Urothelium cell line (cell line): ENCODE measurements around the gene UNC119B.

Source experiments
- DNase-seq: peaks from one replicate; pipeline ENCODE4 v3.0.0; 2011; ENCODE audit warnings: low spot score, mixed read lengths
- FAIRE-seq: peaks from 2 replicates; lab custom pipeline; 2011; peaks lifted over from hg19 to GRCh38; lab: Jason Lieb, UNC

Gene UNC119B

DNA sequence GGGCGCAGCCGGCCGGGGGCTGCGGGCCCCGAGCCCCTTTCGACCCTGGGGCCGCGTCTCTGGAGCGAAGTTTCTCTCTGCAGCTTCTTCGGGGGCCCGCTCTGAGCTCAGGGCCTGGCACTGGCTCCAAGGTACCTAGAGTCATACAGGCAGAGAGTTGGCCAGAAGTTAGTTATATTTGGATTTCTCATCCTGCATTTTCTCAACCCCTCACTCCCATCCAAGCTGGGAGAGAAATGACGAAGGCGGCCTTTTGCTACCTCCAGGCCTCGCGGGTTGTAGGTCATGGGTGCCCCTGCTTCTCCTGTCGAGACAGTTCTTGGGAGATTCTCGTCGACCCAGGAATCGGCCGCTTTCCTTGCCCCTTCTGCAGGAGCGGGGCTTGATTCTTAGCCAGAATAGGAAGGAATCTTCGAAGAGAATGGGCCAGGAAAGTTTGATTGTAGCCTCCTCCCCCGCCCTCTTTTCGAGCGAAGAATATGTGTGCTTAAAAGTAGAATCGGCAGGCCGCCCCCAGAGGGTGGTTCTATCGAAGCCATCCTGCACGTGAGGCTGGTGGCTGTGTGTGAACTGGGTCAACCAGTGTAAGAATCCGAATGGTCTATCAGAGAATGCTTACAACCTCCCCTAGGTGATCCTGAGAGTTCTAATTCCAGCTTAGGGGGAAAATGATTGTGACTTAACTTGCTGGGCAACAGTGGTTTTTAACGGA lies 22.5 kb upstream of the UNC119B start:
- FAIRE-seq (no peak), DNase-seq (peak; percentile 16)

- no peak for FAIRE-seq
- no peak for DNase-seq
These were observed 21.7 kb upstream of the UNC119B start for GRCh38 chr12:120688527-120689071.

DNA sequence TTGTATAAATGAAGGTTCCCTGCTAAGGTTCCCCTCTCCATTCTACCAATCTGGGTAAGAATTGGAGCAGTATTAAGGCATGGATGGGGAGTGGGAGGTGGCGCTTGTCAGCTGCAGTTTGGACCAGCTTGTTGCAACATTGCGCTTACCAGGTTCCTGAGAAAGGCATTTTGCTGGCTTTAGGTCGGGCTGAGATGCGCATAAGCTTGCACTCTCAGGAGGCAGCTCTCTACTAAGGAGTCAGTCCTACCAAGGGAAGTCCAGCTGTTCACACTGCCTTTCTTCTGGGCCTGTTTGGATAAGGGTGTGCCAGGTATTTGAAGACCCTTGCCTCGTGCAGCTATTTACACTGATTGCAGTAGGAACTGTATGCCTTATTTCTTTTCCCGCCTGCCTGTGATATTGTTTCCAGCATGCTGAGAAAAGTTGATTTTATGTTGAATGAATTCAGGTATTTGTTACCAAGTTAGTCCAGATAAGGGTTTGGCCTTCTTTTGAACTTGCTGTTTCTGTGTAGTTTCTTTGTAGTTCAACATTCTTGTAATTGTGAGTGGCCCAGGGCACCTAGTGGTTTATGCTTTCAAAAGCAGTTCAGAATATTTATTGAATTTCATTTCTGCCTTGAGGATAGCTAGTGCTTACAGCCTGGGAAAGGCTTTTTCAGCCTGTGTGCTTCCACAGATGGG lies 20.7 kb upstream of the UNC119B start:
- no peak for DNase-seq
- no peak for FAIRE-seq

GRCh38 chr12:120690083-120690450 lies 20.2 kb upstream of the UNC119B start:
- no peak for DNase-seq
- no peak for FAIRE-seq

GRCh38 chr12:120690978-120691377 lies 19.3 kb upstream of the UNC119B start:
- DNase-seq (no peak), FAIRE-seq (no peak)

DNA sequence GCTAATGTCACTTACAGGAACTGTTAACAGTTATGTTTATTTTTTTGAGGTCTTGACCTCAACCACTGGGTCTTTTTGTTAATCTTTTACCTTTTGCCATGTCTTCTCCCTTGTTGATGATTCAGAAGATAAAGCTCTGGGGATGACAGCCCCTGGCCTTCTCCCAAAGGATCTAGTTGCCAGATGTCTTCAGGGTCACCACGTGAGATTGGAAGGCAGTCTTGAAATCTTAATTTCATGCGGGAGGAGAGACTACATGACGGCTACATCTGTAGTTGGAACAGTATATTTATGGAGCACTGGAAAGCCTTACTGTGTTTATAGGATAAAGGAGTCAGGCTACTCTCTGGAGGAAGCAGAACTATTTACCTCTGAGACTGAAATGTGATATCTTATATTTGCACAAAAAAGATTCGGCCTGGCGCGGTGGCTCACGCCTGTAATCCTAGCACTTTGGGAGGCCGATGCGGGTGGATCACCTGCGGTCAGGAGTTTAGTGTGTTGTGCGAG lies 17.7 kb upstream of the UNC119B start:
- FAIRE-seq, result no peak
- no peak for DNase-seq

DNA sequence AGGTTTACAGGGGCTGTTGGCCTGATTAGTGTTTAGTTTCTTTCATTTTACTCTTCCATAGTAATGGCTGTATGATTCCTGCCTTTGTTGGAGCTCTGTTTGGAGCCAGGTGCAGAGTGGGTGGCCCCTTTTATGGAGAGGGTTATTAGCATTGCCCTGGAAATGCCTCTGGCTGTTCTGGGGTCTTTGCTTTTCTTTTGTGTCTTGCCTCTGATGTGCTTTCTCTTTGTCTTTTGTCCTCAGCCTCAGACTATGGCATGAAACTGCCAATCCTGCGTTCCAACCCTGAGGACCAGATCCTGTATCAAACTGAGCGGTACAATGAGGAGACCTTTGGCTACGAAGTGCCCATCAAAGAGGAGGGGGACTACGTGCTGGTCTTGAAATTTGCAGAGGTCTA lies 16.4 kb upstream of the UNC119B start:
- DNase-seq, result no peak
- FAIRE-seq, result no peak

DNA sequence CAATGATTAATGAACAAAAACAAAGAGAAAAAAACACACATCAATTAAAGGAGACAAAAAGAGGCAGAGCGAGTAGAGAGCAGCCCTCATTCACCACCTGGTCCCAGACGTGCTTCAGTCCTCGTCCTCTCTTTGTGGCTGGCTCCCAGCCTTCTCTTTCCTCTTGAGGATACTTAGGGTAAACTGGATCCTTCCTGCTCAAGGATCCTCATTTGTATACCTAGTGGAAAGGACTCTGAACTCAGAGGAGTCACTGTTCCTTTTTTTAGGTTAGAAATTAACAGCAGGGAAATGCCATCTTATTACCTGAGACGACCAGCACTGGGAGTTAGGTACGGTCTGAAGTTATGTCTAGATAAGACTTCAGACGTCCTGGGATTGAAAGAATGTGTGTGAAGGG lies 13.6 kb upstream of the UNC119B start:
- FAIRE-seq (no peak), DNase-seq (no peak)

GRCh38 chr12:120697344-120697743 lies 12.9 kb upstream of the UNC119B start:
- FAIRE-seq (no peak), DNase-seq (no peak)

GRCh38 chr12:120698665-120699064 lies 11.6 kb upstream of the UNC119B start:
- no peak for FAIRE-seq

DNA sequence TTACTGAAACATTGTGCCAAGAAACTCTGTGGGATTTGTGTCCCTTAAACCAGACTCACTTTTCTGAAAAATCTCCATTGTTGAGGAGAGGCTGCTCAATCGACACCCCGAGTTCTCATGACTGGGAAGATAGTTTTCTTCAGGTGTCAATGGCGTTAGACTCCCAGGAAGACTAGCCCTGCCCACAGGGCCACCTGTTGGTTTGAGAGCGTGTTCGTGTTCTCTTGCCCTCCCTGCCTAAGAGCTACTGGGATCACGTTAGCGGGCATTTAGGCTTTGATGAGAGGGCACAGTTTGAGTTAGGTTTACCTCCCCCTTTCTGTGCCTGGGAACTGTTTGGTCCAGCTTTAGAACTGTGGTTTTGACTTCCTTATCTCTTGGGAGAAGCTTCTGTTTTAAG lies 10.7 kb upstream of the UNC119B start:
- no peak for DNase-seq
- no peak for FAIRE-seq

More at GRCh38 chr12:120698665-120699064, 11.6 kb upstream of the UNC119B start:
- DNase-seq, result no peak

DNA sequence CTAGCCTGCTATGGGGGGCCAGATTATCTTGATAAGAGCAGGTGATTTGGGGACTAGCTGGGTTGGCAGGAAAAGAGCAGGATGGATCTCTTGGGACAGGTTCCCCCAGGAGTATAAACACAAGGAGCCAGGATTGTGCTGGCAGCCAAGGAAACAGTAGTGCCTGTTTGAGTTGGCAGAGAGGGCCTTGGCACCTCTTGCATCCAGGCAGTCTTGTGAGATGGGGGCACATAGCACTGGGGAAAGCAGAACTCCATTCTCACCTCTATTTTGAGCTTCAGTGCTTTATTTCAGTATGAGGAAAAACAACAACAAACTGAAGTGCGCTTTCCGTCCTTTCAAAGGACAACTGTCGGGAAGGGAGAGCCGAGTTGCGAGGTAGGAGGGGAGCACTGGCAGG lies 9.4 kb upstream of the UNC119B start:
- FAIRE-seq (no peak), DNase-seq (no peak)

- no peak for FAIRE-seq
- no peak for DNase-seq
These were observed 7.6 kb upstream of the UNC119B start for GRCh38 chr12:120702637-120703036.

- FAIRE-seq (no peak), DNase-seq (no peak)
These were observed 6.8 kb upstream of the UNC119B start for GRCh38 chr12:120703311-120703942.

DNA sequence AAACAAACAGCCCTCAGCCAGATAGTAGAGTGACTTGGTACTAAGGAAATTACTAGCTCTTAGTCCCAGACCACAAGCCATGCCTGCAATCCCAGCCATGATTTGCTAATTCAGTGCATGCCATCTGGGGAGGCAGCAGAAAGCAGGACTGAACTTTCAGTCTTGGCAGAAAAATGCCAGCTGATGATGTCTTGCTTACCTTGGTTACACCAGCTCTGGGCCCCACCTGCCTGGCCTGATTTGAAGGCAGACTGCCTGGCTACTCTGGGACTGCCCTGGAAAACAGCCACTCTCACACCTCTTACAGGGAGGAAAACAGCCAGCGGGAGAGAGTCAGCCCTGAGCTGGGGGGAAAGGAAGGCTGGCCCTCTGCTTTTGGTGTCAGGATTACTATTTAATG lies 4.6 kb upstream of the UNC119B start:
- DNase-seq (no peak), FAIRE-seq (no peak)

DNA sequence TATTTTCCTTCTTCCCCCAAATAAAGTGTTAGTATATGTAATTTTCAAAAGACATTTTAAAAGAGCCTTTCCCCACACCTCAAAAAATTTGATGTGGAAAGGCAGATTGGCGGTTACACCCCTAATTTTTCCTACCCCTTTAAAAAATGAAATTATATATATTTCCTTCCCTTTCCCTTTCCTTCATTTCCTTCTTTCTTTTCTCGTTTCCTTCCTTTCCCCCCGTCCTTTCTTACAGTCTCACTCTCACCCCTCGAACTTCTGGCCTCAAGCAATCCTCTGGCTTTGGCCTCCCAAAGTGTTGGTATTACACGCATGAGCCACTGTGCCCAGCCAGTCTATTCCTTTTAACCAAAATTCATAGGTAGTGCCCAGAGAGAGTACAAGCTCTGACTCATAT lies 4.2 kb upstream of the UNC119B start:
- DNase-seq (no peak), FAIRE-seq (no peak)

DNA sequence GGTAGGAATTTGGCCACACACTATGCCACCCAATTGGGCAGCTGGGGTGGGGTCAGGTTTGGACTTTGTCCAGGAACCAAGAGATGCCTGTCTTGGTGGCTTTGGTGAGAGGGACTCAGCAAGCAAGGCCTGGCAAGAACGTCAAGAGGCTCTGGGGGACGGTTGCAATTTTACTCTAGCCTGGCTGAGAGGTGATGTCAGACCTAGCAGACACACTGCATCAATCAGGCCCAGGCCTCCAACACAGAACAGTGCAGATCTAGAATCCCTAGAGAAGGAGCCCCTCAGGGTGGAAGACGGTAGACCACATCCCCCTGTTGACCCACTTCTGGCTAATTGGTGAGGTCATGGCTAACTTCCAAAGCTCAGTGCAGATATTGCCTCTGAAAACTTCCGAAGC lies 1.6 kb upstream of the UNC119B start:
- DNase-seq (no peak), FAIRE-seq (no peak)

GRCh38 chr12:120710805-120711296 lies 593 bp downstream of the UNC119B start:
- DNase-seq (peak; percentile 36), FAIRE-seq (no peak)

DNA sequence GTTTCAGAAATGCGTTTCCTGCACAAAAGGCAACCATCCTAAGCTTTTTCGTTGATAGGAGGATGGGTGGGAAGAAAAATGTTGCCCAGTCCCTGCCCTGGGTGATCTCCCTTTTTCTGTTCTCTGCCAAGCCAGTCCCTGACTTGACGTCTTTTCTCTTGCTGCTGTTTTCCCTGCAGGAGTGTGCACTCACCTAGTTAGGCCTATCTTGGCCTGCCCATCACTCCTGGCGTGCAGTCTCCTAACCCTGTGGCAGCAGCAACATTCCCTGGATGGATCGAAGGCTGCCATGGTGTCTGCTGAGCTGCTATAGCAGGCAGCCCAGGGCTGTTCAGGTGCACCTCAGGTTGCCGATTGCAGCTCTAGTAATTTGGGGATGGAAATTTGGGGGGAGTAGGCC lies 1.2 kb downstream of the UNC119B start:
- FAIRE-seq, result no peak
- peak; percentile 14 for DNase-seq

DNA sequence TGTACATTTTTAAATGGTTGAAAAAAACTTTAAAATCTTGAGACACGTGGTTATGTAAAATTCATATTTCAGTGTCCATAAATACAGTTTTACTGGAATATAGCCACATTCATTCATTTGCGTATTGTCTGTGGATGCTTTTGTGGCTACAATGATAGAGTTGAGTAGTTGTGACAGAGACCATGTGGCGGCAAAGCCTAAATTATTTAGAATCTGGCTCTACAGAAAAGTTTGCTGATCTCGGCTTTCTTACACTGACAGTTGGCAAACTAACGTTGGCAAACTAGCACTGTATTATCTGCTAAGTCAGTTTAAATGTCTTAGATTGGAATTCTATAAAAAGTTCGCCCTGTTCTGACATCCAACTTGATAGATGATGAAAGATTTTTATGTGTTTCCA lies 2.4 kb downstream of the UNC119B start:
- FAIRE-seq (no peak), DNase-seq (no peak)

DNA sequence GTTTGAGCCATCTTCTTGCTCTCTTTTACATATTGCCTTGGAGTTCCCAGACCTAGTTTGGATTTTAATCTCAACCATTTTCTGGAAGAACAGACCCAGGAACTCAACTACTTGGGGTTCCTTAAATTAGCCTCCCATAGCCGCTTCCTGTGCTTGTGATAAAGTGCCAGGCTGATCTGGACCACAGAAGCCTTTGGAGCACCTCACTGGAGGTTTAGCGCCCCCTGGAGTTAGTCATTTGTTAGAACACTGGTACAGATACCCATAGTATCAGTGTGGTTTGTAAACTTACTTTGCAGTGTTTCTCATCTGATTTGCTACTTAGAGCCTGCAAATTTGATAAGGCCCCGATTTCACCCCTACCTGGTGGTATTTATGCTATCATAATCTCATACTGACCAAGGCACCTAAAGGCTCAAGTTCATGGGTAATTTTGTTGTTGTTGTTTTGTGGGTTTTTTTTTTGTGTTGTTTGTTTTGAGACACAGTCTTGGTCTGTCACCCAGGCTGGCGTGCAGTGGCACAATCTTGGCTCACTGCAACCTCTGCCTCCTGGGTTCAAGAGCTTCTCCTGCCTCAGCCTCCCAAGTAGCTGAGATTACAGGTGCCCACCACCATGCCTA lies 3.7 kb downstream of the UNC119B start:
- FAIRE-seq (no peak), DNase-seq (peak; percentile 78)
